ENCODE measurements around the gene SLC39A11.
"Not testable (repeated sequence)": the region's sequence is repeated elsewhere in the genome, so short reads cannot be mapped to it uniquely, and the experiment has no call there.

SLC39A11 gene

GRCh38 chr17:72657467-72658317, 434.8 kb downstream of the SLC39A11 start:
- DNase-seq (ENCODE audit: low read depth in 2 of 2) = no peak

DNA sequence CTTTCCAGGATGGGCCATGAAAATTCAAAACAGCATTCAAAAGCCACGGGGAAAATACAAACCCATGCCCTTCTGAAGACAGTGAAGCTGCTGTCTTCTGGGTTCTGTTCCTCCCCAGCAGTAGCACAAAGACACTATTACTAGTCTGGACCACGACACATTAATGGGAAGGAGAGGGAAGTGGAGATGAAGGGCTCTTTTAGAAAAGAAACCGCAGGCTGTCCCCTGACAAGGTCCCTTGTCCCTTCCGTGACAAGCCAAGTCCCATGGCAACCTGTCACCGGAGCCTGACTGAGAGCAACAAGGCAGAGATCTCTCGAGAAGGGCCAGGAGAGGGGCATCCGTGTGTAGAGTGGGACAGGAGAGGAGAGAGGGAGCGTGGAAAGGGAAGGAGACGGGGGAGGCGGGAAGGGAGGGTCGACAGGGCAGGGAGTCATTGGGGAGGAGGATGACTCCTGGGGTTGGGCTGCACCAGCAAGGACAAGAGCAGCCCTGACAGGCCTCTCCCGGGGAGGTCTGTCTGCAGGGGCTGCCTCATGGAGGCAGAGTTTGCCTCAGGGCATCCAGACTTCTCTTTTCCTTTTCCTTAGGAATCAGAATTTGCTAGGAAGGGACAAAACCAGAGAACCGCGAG, 436.2 kb downstream of the SLC39A11 start:
- DNase-seq (ENCODE audit: low read depth in 2 of 2) = no peak

DNA sequence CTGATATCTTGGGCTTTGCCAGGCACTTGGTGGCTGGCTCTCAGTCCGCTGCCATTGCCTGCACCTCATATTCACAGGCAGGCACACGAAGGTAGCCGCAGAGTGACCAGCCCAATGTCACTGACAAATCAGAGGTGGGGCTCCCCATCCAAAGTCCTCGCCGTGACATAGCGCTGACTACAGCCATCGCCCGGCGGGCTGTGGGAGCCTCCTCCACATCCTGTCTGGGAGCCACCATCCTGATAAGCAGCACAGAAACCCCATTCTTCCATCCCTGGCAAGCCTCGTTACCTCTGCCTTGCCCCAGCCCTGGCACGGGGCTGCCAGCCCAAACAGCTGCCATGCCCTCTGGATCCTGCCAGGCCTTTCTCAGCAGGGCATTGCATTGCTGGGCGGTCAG, 437.8 kb downstream of the SLC39A11 start:
- DNase-seq (ENCODE audit: low read depth in 2 of 2) = no peak

DNA sequence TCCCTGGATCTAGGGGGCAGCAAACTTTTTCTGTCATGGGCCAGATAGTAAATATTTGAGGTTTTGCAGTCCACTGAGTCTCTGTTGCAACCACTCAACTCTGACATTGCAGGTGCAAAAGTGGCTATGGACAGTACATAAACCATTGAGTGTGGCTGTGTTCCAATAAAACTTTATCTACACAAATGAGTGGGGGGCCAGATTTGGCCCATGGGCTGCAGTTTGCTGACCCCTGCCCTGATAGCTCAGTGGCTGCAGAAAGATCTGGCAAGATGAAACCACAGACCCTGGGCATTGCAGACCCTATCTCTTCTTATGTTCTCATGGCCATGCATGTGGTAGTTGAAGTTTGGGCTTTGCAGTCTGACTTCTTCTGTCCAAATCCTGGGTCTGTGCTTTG, 440.5 kb downstream of the SLC39A11 start:
- no peak for DNase-seq (ENCODE audit: low read depth in 2 of 2)

DNA sequence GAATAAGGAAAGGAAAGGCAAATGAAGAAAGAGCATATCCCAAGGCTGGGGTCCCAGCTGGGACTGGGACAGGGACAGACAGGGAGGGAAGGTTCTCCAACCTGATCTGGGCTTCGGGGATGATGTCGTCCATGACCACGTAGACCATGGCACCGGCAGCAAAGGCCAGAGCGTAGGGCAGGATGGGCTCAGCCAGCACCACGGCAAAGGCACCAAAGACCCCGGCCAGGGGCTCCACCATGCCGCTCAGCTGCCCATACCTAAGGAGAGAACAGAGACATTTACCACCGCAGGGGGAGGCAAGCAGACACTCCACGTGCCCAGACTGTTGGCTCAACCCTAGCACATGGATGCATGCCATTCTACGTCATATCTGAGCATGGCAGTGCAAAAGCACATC, 443.8 kb downstream of the SLC39A11 start:
- DNase-seq (ENCODE audit: low read depth in 2 of 2) = no peak

DNA sequence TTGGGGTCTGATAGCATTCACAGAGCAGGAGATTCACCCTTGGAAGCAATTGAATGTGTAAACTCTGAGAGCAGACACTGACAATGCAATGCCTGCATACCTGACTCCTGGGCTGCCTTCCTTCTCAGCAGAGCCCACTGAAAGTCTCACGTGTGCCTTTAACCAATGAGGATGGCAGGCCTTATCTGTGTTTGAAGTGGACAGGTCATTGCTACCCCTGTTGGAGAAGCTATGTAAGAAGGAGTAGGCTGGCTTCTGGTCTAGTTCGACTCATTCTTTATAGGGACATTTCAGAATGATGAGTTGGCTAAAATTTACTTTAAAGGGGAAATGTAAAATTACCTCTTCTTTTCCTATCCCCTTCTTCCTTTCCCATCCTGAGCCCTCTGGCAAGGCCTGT, 446.3 kb downstream of the SLC39A11 start:
- no peak for DNase-seq (ENCODE audit: low read depth in 2 of 2)

GRCh38 chr17:72644492-72644891, 448.0 kb downstream of the SLC39A11 start:
- no peak for DNase-seq (ENCODE audit: low read depth in 2 of 2)

- no peak for DNase-seq (ENCODE audit: low read depth in 2 of 2)
Observed at GRCh38 chr17:72643575-72644216, 448.8 kb downstream of the SLC39A11 start.

DNA sequence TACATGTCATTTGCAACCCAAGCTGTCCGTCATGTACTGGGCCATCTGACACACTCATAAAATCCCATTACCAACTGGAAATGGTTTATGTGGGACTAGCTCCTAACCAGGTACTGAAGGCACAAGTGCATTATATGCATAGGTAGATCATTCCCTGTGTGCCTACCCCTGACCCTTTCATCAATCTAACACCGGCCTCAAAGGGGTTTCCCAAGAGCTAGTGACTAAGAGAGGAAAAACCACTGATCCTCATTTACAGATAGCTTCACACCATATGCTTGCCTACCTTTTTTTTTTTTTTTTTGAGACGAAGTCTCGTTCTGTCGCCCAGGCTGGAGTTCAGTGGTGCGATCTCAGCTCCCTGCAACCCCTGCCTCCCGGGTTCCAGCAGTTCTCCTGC, 449.8 kb downstream of the SLC39A11 start:
- DNase-seq (ENCODE audit: low read depth in 2 of 2) = no peak

- DNase-seq (ENCODE audit: low read depth in 2 of 2) = no peak
Observed at GRCh38 chr17:72640415-72641165, 451.9 kb downstream of the SLC39A11 start.

DNA sequence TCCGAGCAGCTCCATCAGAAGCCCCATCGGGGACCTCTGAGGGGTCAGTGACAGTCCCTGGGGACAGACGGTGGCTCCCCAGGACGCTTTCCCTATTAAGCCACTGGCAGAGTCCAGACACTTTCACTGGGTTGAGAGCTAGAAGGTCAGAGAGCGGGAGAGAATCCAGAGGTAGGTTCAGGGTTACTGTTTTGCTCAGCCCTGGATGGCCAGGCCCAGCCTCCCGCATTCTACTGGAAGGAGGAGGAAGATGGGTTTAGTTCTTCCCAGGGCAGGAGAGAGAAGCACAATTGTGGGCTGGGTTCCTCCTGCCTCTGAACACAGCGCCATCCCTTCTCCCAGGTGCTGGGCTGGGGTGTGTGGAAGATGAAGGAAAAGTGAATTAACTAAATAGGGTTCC, 452.8 kb downstream of the SLC39A11 start:
- no peak for DNase-seq (ENCODE audit: low read depth in 2 of 2)

GRCh38 chr17:72638932-72639331, 453.6 kb downstream of the SLC39A11 start:
- not testable (repeated sequence) for DNase-seq (ENCODE audit: low read depth in 2 of 2)

- DNase-seq (ENCODE audit: low read depth in 2 of 2) = no peak
Observed at GRCh38 chr17:72635034-72635635, 457.4 kb downstream of the SLC39A11 start.

DNA sequence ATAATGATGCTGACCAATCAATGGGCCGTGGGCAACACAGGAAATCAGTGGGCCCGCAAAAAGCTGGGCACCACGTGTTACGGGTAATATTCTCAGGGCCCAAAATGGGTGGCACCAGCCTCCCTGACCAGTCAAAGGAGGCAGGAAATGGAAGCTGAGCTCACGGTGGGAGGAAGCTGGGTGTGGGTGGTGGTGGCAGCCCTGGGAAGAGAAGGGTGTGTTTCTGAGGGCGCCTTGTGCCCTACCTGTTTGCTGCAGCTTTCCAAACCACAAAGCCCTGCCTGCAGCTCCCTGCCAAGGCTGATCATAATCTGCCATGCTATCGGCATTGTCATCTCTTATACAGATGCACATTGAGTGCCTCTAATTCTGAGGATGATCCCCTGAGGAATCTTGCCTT, 457.9 kb downstream of the SLC39A11 start:
- DNase-seq (ENCODE audit: low read depth in 2 of 2) = no peak

DNA sequence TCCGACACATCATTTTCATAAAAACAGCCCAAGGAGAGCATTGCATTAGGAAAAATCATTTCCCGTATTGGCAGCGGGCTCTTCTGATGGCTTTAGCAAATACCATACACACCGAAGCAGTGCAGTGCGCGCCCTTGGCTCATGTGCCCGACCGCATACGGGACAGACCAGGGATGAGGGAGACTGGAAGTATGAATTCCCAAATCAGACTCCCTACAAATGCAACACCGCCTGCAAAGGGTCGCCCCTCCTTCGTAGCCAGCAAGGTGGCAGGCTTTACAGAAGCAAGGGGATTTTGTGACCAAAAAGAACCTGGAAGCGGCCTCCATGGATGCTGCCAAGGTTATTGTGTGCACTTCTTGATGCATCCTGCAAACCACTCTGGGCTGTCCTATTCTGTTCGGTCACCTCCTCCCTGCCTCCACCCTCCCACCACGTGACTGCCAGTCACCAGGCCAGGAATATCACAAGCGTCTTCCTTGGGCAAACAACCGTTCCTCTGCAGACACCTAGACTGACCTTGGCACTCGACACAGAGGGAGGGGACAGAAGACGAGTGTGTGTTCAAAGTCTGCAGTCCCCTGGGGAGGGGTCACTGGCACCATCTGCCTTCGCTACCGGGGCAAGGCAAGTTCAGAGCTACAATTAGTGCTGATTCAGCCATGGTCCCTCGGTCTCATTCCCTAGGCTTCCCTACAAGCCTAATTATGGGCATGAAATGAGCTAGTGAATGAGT, 460.4 kb downstream of the SLC39A11 start:
- no peak for DNase-seq (ENCODE audit: low read depth in 2 of 2)

GRCh38 chr17:72631568-72631948, 460.9 kb downstream of the SLC39A11 start:
- no peak for DNase-seq (ENCODE audit: low read depth in 2 of 2)

GRCh38 chr17:72624652-72625051, 467.8 kb downstream of the SLC39A11 start:
- DNase-seq (ENCODE audit: low read depth in 2 of 2) = no peak

DNA sequence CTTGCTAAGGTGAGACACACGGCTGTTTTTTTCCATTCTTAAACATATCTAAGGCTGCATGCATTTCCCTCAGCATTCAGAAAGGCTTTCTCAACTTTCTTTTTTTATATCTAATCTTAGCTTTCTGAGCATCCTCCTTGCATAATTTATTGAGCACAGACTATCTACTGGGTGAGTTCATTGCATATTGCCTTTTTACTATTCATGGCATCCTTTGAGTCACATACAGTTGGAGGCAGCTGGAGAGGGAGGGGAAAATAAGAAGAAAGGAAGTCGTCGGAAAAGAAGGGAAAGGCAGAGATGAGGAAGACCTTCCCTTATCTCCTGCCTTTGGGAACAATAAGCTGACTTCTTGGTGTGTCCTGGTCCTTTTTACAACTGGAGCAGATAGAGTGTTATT, 468.3 kb downstream of the SLC39A11 start:
- no peak for DNase-seq (ENCODE audit: low read depth in 2 of 2)

GRCh38 chr17:72622661-72623433, 469.6 kb downstream of the SLC39A11 start:
- no peak for DNase-seq (ENCODE audit: low read depth in 2 of 2)

GRCh38 chr17:72619976-72620650, 472.4 kb downstream of the SLC39A11 start:
- DNase-seq (ENCODE audit: low read depth in 2 of 2) = no peak
